Heart right ventricle (tissue), 16 donors: Measurements from ENCODE around the gene TAF1B. TPM values are rescaled to one million over a fixed set of nuclear protein-coding genes. Genes with fewer than 3 reads are reported as not detected.
A peak's percentile ranks its signal among the peaks of the same experiment; 100 is the strongest.

Source experiments
- ATAC-seq, 8 donors: fragments of 200-7000 bp; cut with Tn5 transposase; one replicate each; pipeline ENCODE4 v1.9.1; 2020; ENCODE audit warnings: mild to moderate bottlenecking in 8 of 8, moderate library complexity in 8 of 8, moderate number of reproducible peaks in 1 of 8
- DNase-seq, 2 donors: peaks; one replicate each; pipeline ENCODE4 v3.0.0-alpha.2; 2020
- H3K27ac ChIP-seq, 10 donors: fragments of 200-600 bp; sonication (generic) in 2 of 10; one replicate each; pipeline versions ENCODE4 v1.5.0 to v1.8.0; 2020 to 2022; ENCODE audit warnings: mild to moderate bottlenecking in 3 of 10
- H3K27me3 ChIP-seq, 7 donors: fragments of 200-600 bp; one replicate each; pipeline ENCODE4 v1.8.0; 2021 to 2022; ENCODE audit warnings: mild to moderate bottlenecking in 2 of 7
- H3K36me3 ChIP-seq, 9 donors: fragments of 200-600 bp; sonication (generic) in 1 of 9; one replicate each; pipeline versions ENCODE4 v1.5.0 to v1.8.0; 2020 to 2022; ENCODE audit warnings: mild to moderate bottlenecking in 2 of 9
- H3K4me1 ChIP-seq, 9 donors: fragments of 200-600 bp; sonication (generic) in 1 of 9; one replicate each; pipeline versions ENCODE4 v1.5.0 to v1.8.0; 2020 to 2022; ENCODE audit warnings: mild to moderate bottlenecking in 4 of 9
- H3K4me3 ChIP-seq, 10 donors: fragments of 200-600 bp; sonication (generic) in 2 of 10; one replicate each; pipeline versions ENCODE4 v1.5.0 to v1.8.0; 2020 to 2022; ENCODE audit warnings: mild to moderate bottlenecking in 7 of 10, moderate library complexity in 2 of 10
- H3K9me3 ChIP-seq, 11 donors: fragments of 200-600 bp in 10 of 11; sonication (generic) in 2 of 11; one replicate each; pipeline versions ENCODE4 v1.5.0 to v1.8.0; 2013 to 2022; ENCODE audit warnings: mild to moderate bottlenecking in 2 of 11, control low read depth in 1 of 11, moderate library complexity in 1 of 11
- WGBS, 2 donors: extraction: QIAGEN DNeasy Blood & Tissue Kit; methylation state at CpG; one replicate each; pipeline ENCODE4 v1.1.7; 2013; ENCODE audit warnings: inconsistent platforms in 1 of 2; 5-methylcytosine and 5-hydroxymethylcytosine counted together
- intact Hi-C, 10 donors: fragments of 100-400 bp; cut with DNase I; formaldehyde crosslinking; loops; one replicate each; pipeline versions ENCODE4 v1.11.1 to v1.14.2; 2022
- polyA plus RNA-seq, 2 donors: library from polyadenylated mRNA; stranded (reverse); fragments of 200-250 nt; gene quantifications; one replicate each; pipeline ENCODE4 v1.2.3, GENCODE V29; 2013
- total RNA-seq, 10 donors: library from RNA; stranded (reverse); fragmentation: NEBNext Ultra II Directional in 3 of 10; extraction: Animal tissue kit (Norgen Biotek cat#: 25700) in 3 of 10; gene quantifications; one replicate each; pipeline versions ENCODE4 v1.2.1 to v1.2.4, GENCODE V29; 2021 to 2023
- TF ChIP-seq, protein P1 (sequence below), 9 donors: fragments of 200-600 bp; sonication (generic) in 2 of 9; IDR thresholded peaks; one replicate each; pipeline versions ENCODE4 v1.5.0 to v1.8.0; 2021 to 2022; ENCODE audit warnings: antibody characterized with exemption in 9 of 9, mild to moderate bottlenecking in 5 of 9, moderate library complexity in 1 of 9
- donor health status: Arrhythmogenic right ventricular cardiomyopathy.
- donor health status: ischemic (EF 13 %, LVEDD 7.1; RV severe dilation, severe dysfunction).
- donor health status: healthy with polysubstance abuse.
- donor health status: DM: no; HTN: yes; CAD: no.
- donor health status: DM: no; HTN: no; CAD: no.
- donor health status: ischemic (EF 25% LVEDD 6.9; RV normal size, moderate dysfunction).
- donor health status: ischemic (EF 25% LVEDD 5.7; RV mildly dilated, moderate dysfunction).
- donor health status: healthy.
- donor health status: DM: yes; HTN: yes; CAD: no.
- donor health status: Ischemic cardiomyopathy.
- donor health status: ischemic (EF 35%, LVEDD 5.7; RV mildly dilated, moderate dysfunction).
- donor health status: nonischemic (EF 11% LVEDD 7.7; RV severe dilation, severe dysfunction).
- donor health status: DM: yes; HTN: yes; CAD: no.
- donor health status: PGD.
- donor health status: ischemic (EF 29% LVEDD 5.4; RV normal size, mild dysfunction).
- donor health status: nonischemic (EF 23%, LVEDD 6.1; RV moderate dilation, normal function).

TAF1B gene
- total and polyA plus RNA-seq, 12 donors, result 1.8 to 7.9 (median 4.5) TPM

- Histone ChIP-seq H3K9me3 (no peaks in the 10 kb centered on the region), H3K4me1 (peaks cover 0 to 12% (median 7%) of the 10 kb centered on the region in 9 donors), H3K27me3 (peaks cover 0 to 49% (median 0%) of the 10 kb centered on the region in 7 donors), H3K27ac (peak within 1 kb of the TSS in 8 of 10 donors; percentile 43 to 73 (median 58)), H3K36me3 (no peaks in the 10 kb centered on the region), H3K4me3 (peak within 1 kb of the TSS; percentile 40 to 91 (median 75))
- DNase-seq (peak; percentile 90 to 95), ATAC-seq (peak; percentile 97 to 99 (median 98))
- TF ChIP-seq, protein P1, sequence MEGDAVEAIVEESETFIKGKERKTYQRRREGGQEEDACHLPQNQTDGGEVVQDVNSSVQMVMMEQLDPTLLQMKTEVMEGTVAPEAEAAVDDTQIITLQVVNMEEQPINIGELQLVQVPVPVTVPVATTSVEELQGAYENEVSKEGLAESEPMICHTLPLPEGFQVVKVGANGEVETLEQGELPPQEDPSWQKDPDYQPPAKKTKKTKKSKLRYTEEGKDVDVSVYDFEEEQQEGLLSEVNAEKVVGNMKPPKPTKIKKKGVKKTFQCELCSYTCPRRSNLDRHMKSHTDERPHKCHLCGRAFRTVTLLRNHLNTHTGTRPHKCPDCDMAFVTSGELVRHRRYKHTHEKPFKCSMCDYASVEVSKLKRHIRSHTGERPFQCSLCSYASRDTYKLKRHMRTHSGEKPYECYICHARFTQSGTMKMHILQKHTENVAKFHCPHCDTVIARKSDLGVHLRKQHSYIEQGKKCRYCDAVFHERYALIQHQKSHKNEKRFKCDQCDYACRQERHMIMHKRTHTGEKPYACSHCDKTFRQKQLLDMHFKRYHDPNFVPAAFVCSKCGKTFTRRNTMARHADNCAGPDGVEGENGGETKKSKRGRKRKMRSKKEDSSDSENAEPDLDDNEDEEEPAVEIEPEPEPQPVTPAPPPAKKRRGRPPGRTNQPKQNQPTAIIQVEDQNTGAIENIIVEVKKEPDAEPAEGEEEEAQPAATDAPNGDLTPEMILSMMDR (IDR thresholded peaks at IDR 0.05), result no peak
- WGBS, 2 donors, result 1% methylated on average over 55 to 111 of the region's 111 CpGs
- intact Hi-C loops, result loop anchor here in 5 of 10 donors (1.0 to 10.0 kb wide), 5 partner anchors 107 to 137 kb away; partner anchors contain the start of gene TAF1B (in 3 of the 5)
Observed at GRCh38 chr2:9951522-9952285, 108.4 kb downstream of the TAF1B start, which contains the start of gene GRHL1. GRHL1 (plus strand) TSS chr2:9951693; CDS start chr2:9951834, 141 bp downstream.

GRCh38 chr2:9952286-9952737 lies 109.0 kb downstream of the TAF1B start:
- H3K4me1 ChIP-seq, result peaks cover 0 to 12% (median 7%) of the 10 kb centered on the region in 9 donors
- H3K4me3 ChIP-seq, result peak overlapping the region; percentile 5 to 91 (median 75)
- no peak for DNase-seq
- peaks cover 0 to 45% (median 0%) of the 10 kb centered on the region in 7 donors for H3K27me3 ChIP-seq
- H3K27ac ChIP-seq, result no peak overlapping the region
- no peak for ATAC-seq
- 28% methylated on average over 15 of the region's 15 CpGs for whole genome bisulfite sequencing, 2 donors
- H3K9me3 ChIP-seq, result no peaks in the 10 kb centered on the region
- no peaks in the 10 kb centered on the region for H3K36me3 ChIP-seq
- TF ChIP-seq, protein P1 (IDR thresholded peaks at IDR 0.05), result no peak
- intact Hi-C loops, result loop anchor here in 4 of 10 donors (5.0 to 10.0 kb wide), 4 partner anchors 108 to 138 kb away; partner anchors contain the start of gene TAF1B (in 2 of the 4)

DNA sequence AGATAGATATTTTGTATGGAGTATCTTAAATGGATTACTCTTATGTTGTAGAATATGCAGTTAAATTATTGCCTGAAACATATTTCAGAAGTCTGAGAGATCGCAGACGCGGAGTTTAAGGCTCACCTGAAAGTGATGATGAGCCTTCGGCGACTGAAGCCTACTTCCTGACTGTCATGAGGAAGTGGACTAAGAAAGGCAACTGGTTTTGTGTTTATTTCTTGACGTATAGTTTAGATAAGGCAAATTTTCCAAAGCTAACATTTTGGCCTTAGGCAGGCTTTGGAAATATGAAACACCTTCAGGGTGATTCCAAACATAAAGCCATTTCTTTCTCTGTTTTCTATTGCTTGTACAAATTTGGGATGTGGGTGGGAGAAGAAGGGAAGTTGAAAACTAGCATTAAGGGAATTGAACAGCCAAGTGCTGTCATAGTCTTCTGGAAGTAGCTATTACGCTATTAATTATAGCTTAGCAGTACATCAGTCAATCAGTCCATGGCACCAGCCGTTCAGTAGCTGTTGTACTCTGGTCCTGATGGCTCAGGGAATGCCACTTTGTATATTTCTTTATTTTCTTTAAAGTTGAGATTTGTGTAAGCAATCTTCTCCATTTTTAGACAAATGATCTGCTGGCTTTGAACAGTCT lies 109.7 kb downstream of the TAF1B start:
- Histone ChIP-seq H3K9me3 (no peaks in the 10 kb centered on the region), H3K4me1 (peaks cover 0 to 12% (median 7%) of the 10 kb centered on the region in 9 donors), H3K27me3 (peaks cover 0 to 45% (median 0%) of the 10 kb centered on the region in 7 donors), H3K27ac (no peak overlapping the region), H3K4me3 (no peak overlapping the region), H3K36me3 (no peaks in the 10 kb centered on the region)
- 86 to 87% methylated on average over 8 of the region's 8 CpGs for WGBS, 2 donors
- no peak for DNase-seq
- intact Hi-C loops, result loop anchor here in 4 of 10 donors (5.0 to 10.0 kb wide), 4 partner anchors 108 to 138 kb away; partner anchors contain the start of gene TAF1B (in 2 of the 4)
- TF ChIP-seq, protein P1 (IDR thresholded peaks at IDR 0.05), result no peak
- ATAC-seq, result no peak

DNA sequence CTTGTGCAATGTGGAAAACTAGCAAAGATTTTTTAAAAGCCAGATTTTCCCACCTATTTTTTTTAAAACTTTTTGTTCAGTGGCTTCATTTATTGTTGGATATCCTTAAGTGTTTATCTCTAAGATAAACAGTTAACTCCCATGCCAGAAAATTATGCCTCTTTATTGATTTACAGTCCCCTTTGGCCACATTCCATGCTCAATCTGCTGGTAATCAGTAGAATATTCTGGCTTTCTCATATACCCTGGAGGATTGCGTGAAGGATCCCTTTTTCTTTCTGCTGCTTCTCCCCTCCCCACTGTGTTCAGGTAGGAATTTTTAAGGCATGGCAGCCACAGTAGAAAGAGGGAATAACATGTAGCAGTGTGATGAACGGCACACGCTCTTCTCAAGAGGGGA lies 110.9 kb downstream of the TAF1B start:
- H3K27ac ChIP-seq, result no peak overlapping the region
- H3K4me3 ChIP-seq, result no peak overlapping the region
- DNase-seq (no peak), ATAC-seq (no peak)
- H3K36me3 ChIP-seq, result no peaks in the 10 kb centered on the region
- TF ChIP-seq, protein P1 (IDR thresholded peaks at IDR 0.05), result no peak
- WGBS, 2 donors, result 86 to 89% methylated on average over 3 of the region's 3 CpGs
- intact Hi-C loops, result loop anchor here in 4 of 10 donors (5.0 to 10.0 kb wide), 4 partner anchors 109 to 139 kb away; partner anchors contain the start of gene TAF1B (in 2 of the 4)
- no peaks in the 10 kb centered on the region for H3K9me3 ChIP-seq
- peaks cover 0 to 45% (median 0%) of the 10 kb centered on the region in 7 donors for H3K27me3 ChIP-seq
- peaks cover 0 to 12% (median 7%) of the 10 kb centered on the region in 9 donors for H3K4me1 ChIP-seq
